OCI-LY1 (cell line): ENCODE measurements around the gene KIAA1191.

ENCODE experiments used
- H2AFZ ChIP-seq: fragments of 200-600 bp; sonication (generic), shearing (Covaris generic); 2 replicates; pipeline ENCODE4 v1.6.0; 2014; ENCODE audit warnings: antibody characterized with exemption, mild to moderate bottlenecking, low read length
- H3F3A ChIP-seq: fragments of 200-600 bp; sonication (generic), shearing (Covaris generic); 2 replicates; pipeline ENCODE4 v1.6.0; 2014; ENCODE audit warnings: mild to moderate bottlenecking, antibody characterized with exemption, low read length, moderate library complexity; ENCODE audit not compliant: insufficient read depth
- H3K27ac ChIP-seq: fragments of 200-600 bp; sonication (generic); 2 replicates; pipeline ENCODE4 v1.5.1; 2014; ENCODE audit warnings: low read length, mixed run types, mild to moderate bottlenecking, low read depth; ENCODE audit not compliant: poor library complexity, severe bottlenecking
- H3K27me3 ChIP-seq: fragments of 200-600 bp; sonication (generic); 2 replicates; pipeline ENCODE4 v1.6.0; 2014; ENCODE audit warnings: antibody characterized with exemption, mild to moderate bottlenecking, low read length, moderate library complexity; ENCODE audit not compliant: insufficient read depth
- H3K36me3 ChIP-seq: fragments of 200-600 bp; sonication (generic); 2 replicates; pipeline ENCODE4 v1.6.1; 2014; ENCODE audit warnings: mild to moderate bottlenecking, antibody characterized with exemption, low read length, moderate library complexity, mixed read lengths; ENCODE audit not compliant: insufficient read depth
- H3K4me1 ChIP-seq: fragments of 200-600 bp; sonication (generic); 2 replicates; pipeline ENCODE4 v1.5.1; 2014; ENCODE audit warnings: mild to moderate bottlenecking, low read length, moderate library complexity; ENCODE audit not compliant: insufficient read depth, severe bottlenecking
- H3K4me2 ChIP-seq: fragments of 200-600 bp; sonication (generic), shearing (Covaris generic); 2 replicates; pipeline ENCODE4 v1.6.1; 2014; ENCODE audit warnings: low read length
- H3K4me3 ChIP-seq: fragments of 200-600 bp; sonication (generic); 2 replicates; pipeline ENCODE4 v1.5.1; 2014; ENCODE audit warnings: low read length, low read depth, mild to moderate bottlenecking, mixed read lengths; ENCODE audit not compliant: poor library complexity, severe bottlenecking
- H3K79me2 ChIP-seq: fragments of 200-600 bp; shearing (Covaris generic); 2 replicates; pipeline ENCODE4 v1.6.1; 2016; ENCODE audit warnings: mixed run types, low read length, mixed read lengths; ENCODE audit not compliant: insufficient read depth
- H3K9ac ChIP-seq: fragments of 200-600 bp; sonication (generic), shearing (Covaris generic); 2 replicates; pipeline ENCODE4 v1.6.1; 2014; ENCODE audit warnings: mild to moderate bottlenecking, low read length, mixed read lengths
- H3K9me2 ChIP-seq: fragments of 200-600 bp; sonication (generic), shearing (Covaris generic); 2 replicates; pipeline ENCODE4 v1.6.1; 2014; ENCODE audit warnings: low read depth, mild to moderate bottlenecking, low read length, mixed read lengths
- H3K9me3 ChIP-seq: fragments of 200-600 bp; shearing (Covaris generic); 2 replicates; pipeline ENCODE4 v1.6.1; 2014; ENCODE audit warnings: low read length, mixed read lengths
- H4K20me1 ChIP-seq: fragments of 200-600 bp; sonication (generic), shearing (Covaris generic); 2 replicates; pipeline ENCODE4 v1.6.0; 2016; ENCODE audit warnings: mild to moderate bottlenecking, low read length; ENCODE audit not compliant: insufficient read depth
- EZH2 ChIP-seq: fragments of 200-600 bp; sonication (generic), shearing (Covaris generic); IDR thresholded peaks from 2 replicates; pipeline ENCODE4 v1.8.0; 2017; ENCODE audit warnings: borderline replicate concordance, mixed run types, mild to moderate bottlenecking, antibody characterized with exemption, low read length, moderate library complexity, mixed read lengths
- TF ChIP-seq, protein P1 (sequence below): fragments of 200-600 bp; sonication (generic), shearing (Covaris generic); IDR thresholded peaks from 2 replicates; pipeline ENCODE4 v1.5.1; 2017; ENCODE audit warnings: mild to moderate bottlenecking, antibody characterized with exemption, low read length, moderate library complexity, mixed read lengths

The KIAA1191 gene

DNA sequence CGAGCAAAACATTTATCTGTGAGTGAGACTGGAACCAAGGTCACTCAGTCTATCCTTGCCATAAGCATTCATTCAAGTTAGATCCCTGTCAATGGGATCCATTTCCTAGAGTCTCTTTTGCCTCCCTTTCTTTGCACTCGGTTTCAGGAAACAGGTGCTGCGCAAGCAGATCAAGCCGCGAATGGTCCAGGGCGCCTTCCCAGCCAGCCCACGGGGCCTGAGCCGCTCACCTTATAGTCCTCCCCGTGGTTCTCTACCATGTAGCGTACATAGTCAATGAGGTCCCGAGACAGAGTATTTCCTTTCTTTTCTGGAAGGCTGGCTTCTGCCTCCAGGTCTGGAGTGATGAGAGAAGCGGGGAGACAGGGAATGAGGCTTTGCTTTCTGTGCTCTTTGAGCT, 23.4 kb upstream of the KIAA1191 start:
- peaks cover 5% of the 10 kb centered on the region; the same call in 1 of the 2 replicates for H3F3A ChIP-seq
- no peaks in the 10 kb centered on the region for H3K9me2 ChIP-seq
- H3K27ac ChIP-seq, result no peak overlapping the region
- no peaks in the 10 kb centered on the region for H3K9me3 ChIP-seq
- no peak overlapping the region for H3K4me2 ChIP-seq
- H3K4me1 ChIP-seq, result peaks cover 25% of the 10 kb centered on the region
- peaks cover 30% of the 10 kb centered on the region for H3K79me2 ChIP-seq
- H3K9ac ChIP-seq, result no peak overlapping the region
- H3K4me3 ChIP-seq, result no peak overlapping the region
- peaks cover 79% of the 10 kb centered on the region for H3K36me3 ChIP-seq
- no peak overlapping the region for H2AFZ ChIP-seq
- H4K20me1 ChIP-seq, result no peaks in the 10 kb centered on the region
- TF ChIP-seq, protein P1, sequence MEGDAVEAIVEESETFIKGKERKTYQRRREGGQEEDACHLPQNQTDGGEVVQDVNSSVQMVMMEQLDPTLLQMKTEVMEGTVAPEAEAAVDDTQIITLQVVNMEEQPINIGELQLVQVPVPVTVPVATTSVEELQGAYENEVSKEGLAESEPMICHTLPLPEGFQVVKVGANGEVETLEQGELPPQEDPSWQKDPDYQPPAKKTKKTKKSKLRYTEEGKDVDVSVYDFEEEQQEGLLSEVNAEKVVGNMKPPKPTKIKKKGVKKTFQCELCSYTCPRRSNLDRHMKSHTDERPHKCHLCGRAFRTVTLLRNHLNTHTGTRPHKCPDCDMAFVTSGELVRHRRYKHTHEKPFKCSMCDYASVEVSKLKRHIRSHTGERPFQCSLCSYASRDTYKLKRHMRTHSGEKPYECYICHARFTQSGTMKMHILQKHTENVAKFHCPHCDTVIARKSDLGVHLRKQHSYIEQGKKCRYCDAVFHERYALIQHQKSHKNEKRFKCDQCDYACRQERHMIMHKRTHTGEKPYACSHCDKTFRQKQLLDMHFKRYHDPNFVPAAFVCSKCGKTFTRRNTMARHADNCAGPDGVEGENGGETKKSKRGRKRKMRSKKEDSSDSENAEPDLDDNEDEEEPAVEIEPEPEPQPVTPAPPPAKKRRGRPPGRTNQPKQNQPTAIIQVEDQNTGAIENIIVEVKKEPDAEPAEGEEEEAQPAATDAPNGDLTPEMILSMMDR, result no peak
- TF ChIP-seq EZH2, result no peak
- H3K27me3 ChIP-seq, result no peaks in the 10 kb centered on the region

DNA sequence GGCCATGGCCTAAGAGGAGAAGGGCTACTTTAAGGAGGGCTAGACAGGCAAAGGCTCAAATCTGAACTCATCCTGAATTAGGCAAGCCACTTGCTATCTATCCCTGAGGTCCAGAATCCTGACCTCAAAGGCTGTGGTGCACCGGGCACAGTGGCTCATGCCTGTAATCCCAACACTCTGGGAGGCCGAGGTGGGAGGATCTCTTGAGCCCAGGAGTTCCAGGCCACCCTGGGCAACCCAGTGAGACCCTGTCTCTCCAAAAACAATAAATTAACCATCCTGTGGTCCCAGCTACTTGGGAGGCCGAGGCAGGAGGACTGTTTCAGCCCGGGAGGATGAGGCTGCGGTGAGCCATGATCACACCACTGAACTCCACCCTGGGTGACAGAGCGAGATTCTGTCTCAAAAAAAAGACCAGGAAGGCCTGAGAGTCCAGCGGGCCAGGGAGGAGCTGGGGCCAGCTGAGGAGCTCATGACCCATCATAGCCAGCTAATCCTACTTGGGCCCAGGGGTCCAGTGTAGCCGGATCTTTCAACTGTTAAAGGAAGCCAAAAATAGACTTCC, 22.9 kb upstream of the KIAA1191 start:
- Histone ChIP-seq H3K27me3 (no peaks in the 10 kb centered on the region), H2AFZ (no peak overlapping the region), H3K4me1 (peaks cover 20% of the 10 kb centered on the region), H3K4me2 (no peak overlapping the region), H3K9me3 (no peaks in the 10 kb centered on the region), H3K9me2 (no peaks in the 10 kb centered on the region), H3K36me3 (peaks cover 81% of the 10 kb centered on the region), H3K4me3 (no peak overlapping the region), H3K79me2 (peaks cover 30% of the 10 kb centered on the region), H3F3A (peaks cover 7% of the 10 kb centered on the region; the same call in 1 of the 2 replicates), H3K9ac (no peak overlapping the region), H3K27ac (no peak overlapping the region), H4K20me1 (no peaks in the 10 kb centered on the region)
- TF ChIP-seq, protein P1, result no peak
- TF ChIP-seq EZH2, result no peak

DNA sequence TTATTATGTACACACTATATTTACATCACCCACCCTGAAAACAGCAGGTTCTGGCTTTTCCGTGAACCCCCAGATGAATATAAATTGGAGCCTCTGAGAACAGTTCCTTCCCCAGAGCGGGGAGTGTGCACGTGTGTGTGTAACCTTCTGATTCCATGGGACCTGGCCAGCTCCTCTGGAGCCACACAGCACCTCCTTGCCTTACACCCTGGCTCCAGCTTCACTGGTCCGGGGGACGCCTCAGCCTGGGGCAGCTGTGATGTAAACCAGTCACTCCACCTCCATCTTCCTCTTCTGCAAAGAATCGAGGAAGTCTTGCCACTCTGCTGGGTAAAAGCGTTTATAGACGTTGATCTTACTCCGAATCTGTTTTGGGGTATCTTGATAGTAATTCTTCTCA, 22.4 kb upstream of the KIAA1191 start:
- peaks cover 7% of the 10 kb centered on the region; the same call in 1 of the 2 replicates for H3F3A ChIP-seq
- no peaks in the 10 kb centered on the region for H3K9me2 ChIP-seq
- peaks cover 30% of the 10 kb centered on the region for H3K79me2 ChIP-seq
- no peak overlapping the region for H3K27ac ChIP-seq
- H3K4me3 ChIP-seq, result no peak overlapping the region
- TF ChIP-seq, protein P1, result no peak
- no peak for TF ChIP-seq EZH2
- no peaks in the 10 kb centered on the region for H3K27me3 ChIP-seq
- no peak overlapping the region for H3K4me2 ChIP-seq
- peaks cover 86% of the 10 kb centered on the region for H3K36me3 ChIP-seq
- H3K9me3 ChIP-seq, result no peaks in the 10 kb centered on the region
- H2AFZ ChIP-seq, result no peak overlapping the region
- H3K9ac ChIP-seq, result no peak overlapping the region
- H3K4me1 ChIP-seq, result peaks cover 19% of the 10 kb centered on the region
- H4K20me1 ChIP-seq, result no peaks in the 10 kb centered on the region
